Ascending aorta (tissue), 2 donors: ENCODE measurements around the gene MVP. TPM values are rescaled to one million over a fixed set of nuclear protein-coding genes. Genes with fewer than 3 reads are reported as not detected.
"Not testable (repeated sequence)": the region's sequence is repeated elsewhere in the genome, so short reads cannot be mapped to it uniquely, and the experiment has no call there.

Experiments
- DNase-seq, 2 donors: peaks; one replicate each; pipeline ENCODE4 v3.0.0-alpha.2; 2019; ENCODE audit warnings: low spot score in 2 of 2
- H3K27ac ChIP-seq, 2 donors: fragments of 200-600 bp; sonication (generic); one replicate each; pipeline ENCODE4 v1.5.1; 2016 to 2017; ENCODE audit warnings: mild to moderate bottlenecking in 1 of 2
- H3K27me3 ChIP-seq: fragments of 200-600 bp; sonication (generic); one replicate; pipeline ENCODE4 v1.5.1; 2017
- H3K36me3 ChIP-seq, 2 donors: fragments of 200-600 bp; sonication (generic); one replicate each; pipeline ENCODE4 v1.5.1; 2016
- H3K4me1 ChIP-seq, 2 donors: fragments of 200-600 bp; sonication (generic); one replicate each; pipeline ENCODE4 v1.5.1; 2016 to 2017; ENCODE audit warnings: mild to moderate bottlenecking in 1 of 2
- H3K4me3 ChIP-seq, 2 donors: fragments of 200-600 bp; sonication (generic); one replicate each; pipeline ENCODE4 v1.5.1; 2016 to 2017; ENCODE audit warnings: mild to moderate bottlenecking in 1 of 2
- H3K9me3 ChIP-seq, 2 donors: fragments of 200-600 bp; sonication (generic); one replicate each; pipeline ENCODE4 v1.5.1; 2016
- CTCF ChIP-seq, 3 experiments: fragments of 200-600 bp in 2 of 3; fragments of 450-650 bp in 1 of 3; sonication (generic) in 2 of 3; IDR thresholded peaks; one replicate each; pipeline ENCODE4 v1.5.1; 2016 to 2019; ENCODE audit warnings: antibody characterized with exemption in 3 of 3, mild to moderate bottlenecking in 1 of 3, moderate library complexity in 1 of 3
- intact Hi-C: fragments of 100-400 bp; cut with DNase I; formaldehyde crosslinking; loops from one replicate; pipeline ENCODE4 v1.15.1; 2023
- total RNA-seq: library from RNA; depleted of rRNA; stranded (reverse); fragments of >200 nt; gene quantifications from one replicate; pipeline ENCODE4 v1.1.0, GENCODE V29; 2016

MVP gene
- total RNA-seq, 1 donor from 2014 or later = 244 TPM

DNA sequence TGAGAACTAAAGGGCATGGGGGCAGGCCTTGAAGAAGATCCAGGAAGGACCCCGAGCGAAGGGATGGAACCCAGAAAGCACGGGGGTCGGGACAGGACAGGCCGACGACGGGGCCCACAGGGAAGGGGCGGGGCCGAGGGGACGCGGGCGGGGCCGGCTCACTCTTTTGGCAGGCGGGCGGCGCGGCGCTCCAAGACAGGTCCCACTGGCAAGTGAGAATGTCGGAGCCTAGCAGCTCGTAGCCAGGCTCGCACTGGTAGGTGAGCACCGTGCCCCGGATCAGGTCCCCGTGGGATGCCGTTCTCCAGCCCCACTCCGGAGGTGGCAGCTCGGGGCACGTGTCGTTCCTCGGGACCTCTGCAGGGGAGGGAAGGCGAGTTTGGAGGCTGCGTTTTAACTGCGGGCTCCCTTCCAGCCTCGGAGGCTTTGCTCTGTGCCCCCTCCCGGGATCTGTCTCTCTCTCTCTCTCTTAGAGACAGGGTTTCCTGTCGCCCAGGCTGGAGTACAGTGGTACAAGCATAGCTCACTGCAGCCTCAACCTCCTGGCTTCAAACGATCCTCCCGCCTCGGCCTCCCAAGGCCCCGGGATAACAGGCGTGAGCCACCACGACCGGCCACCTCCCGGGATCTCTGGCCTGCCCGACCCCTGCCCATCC lies 56.5 kb downstream of the MVP start:
- peak overlapping the region in 1 of 2 donors; percentile 28 for H3K4me3 ChIP-seq
- no peak for TF ChIP-seq CTCF (IDR thresholded peaks at IDR 0.05)
- H3K9me3 ChIP-seq = no peaks in the 10 kb centered on the region
- no peaks in the 10 kb centered on the region for H3K36me3 ChIP-seq
- DNase-seq = no peak
- H3K4me1 ChIP-seq = peaks cover 0 to 4% of the 10 kb centered on the region in 2 donors
- peaks cover 18% of the 10 kb centered on the region for H3K27me3 ChIP-seq
- intact Hi-C loops = no loop called here
- no peak overlapping the region for H3K27ac ChIP-seq

DNA sequence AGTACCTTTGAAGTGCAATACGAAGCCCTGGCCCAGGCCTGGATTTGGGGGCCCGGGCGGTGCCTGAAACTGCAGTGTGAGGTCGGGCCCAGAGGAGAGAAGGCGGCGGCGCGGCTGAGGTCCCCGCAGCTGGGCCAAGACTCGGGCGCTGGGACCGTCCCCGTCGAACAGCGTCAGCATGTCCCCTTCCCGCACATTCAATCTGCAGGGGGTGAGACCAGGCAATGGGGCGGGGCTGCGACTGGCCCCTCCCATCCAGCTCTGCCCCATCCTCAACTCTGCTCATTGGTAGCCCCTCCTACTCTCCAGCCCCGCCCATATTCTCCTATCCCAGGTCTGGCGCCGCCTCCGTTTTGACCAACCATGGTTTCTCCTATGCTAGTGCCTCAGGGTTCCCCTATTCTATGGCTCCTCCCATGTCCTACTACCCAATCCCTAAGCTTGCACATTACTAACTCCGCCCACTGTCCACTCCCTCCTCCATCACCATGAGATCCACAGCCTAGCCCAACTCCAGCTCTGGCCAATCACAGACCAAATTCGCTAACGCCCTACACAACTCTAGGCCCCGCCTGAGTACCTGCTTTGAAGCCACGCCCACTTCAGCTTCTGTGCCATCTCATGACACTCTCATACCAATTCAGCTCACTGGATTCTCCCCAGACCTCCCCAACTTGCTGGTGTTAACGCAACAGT lies 57.2 kb downstream of the MVP start:
- H3K36me3 ChIP-seq = no peaks in the 10 kb centered on the region
- no peak for DNase-seq
- peaks cover 18% of the 10 kb centered on the region for H3K27me3 ChIP-seq
- H3K27ac ChIP-seq = no peak overlapping the region
- H3K4me3 ChIP-seq = peak overlapping the region in 1 of 2 donors; percentile 28
- intact Hi-C loops = no loop called here
- H3K9me3 ChIP-seq = no peaks in the 10 kb centered on the region
- peaks cover 0 to 4% of the 10 kb centered on the region in 2 donors for H3K4me1 ChIP-seq
- TF ChIP-seq CTCF (IDR thresholded peaks at IDR 0.05) = no peak

GRCh38 chr16:29878172-29878571 lies 57.9 kb downstream of the MVP start:
- no peak for TF ChIP-seq CTCF (IDR thresholded peaks at IDR 0.05)

GRCh38 chr16:29881050-29881449 lies 60.8 kb downstream of the MVP start:
- H3K4me3 ChIP-seq = no peak overlapping the region
- peaks cover 17% of the 10 kb centered on the region for H3K27me3 ChIP-seq
- intact Hi-C loops = no loop called here
- no peak for TF ChIP-seq CTCF (IDR thresholded peaks at IDR 0.05)
- no peaks in the 10 kb centered on the region for H3K9me3 ChIP-seq
- H3K27ac ChIP-seq = no peak overlapping the region
- no peak for DNase-seq
- H3K36me3 ChIP-seq = no peaks in the 10 kb centered on the region
- H3K4me1 ChIP-seq = peaks cover 0 to 4% of the 10 kb centered on the region in 2 donors

More at GRCh38 chr16:29878172-29878571, 57.9 kb downstream of the MVP start:
- no peak for DNase-seq
- Histone ChIP-seq H3K36me3 (no peaks in the 10 kb centered on the region), H3K4me1 (peaks cover 0 to 4% of the 10 kb centered on the region in 2 donors), H3K4me3 (no peak overlapping the region), H3K27me3 (peaks cover 18% of the 10 kb centered on the region), H3K9me3 (no peaks in the 10 kb centered on the region), H3K27ac (no peak overlapping the region)
- intact Hi-C loops = no loop called here

DNA sequence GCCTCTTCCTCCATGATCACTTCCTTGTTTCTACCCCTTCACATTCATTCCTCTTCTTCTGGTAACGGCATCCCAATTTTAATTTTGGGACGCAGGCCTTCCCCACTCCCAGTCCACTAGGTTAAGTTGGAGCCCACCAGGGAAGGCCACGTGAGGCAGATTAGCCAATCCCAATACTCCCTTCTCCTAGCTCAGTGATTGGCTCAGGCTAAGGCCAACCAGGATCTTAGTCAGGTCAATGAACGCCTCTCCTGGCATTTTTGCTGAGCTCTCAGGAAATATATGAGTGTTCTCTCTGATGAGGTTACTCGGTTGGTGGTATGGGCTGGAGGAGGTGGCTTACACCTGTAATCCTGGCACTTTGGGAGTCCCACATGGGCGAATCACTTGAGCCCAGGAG lies 63.7 kb downstream of the MVP start:
- no peak overlapping the region for H3K27ac ChIP-seq
- no peak for DNase-seq
- no peaks in the 10 kb centered on the region for H3K4me1 ChIP-seq
- no peaks in the 10 kb centered on the region for H3K27me3 ChIP-seq
- no peak overlapping the region for H3K4me3 ChIP-seq
- no peaks in the 10 kb centered on the region for H3K36me3 ChIP-seq
- TF ChIP-seq CTCF (IDR thresholded peaks at IDR 0.05) = no peak
- H3K9me3 ChIP-seq = no peaks in the 10 kb centered on the region
- intact Hi-C loops = no loop called here

- H3K4me3 ChIP-seq, H3K27me3 ChIP-seq, H3K27ac ChIP-seq, intact Hi-C loops, DNase-seq, H3K9me3 ChIP-seq, H3K4me1 ChIP-seq, H3K36me3 ChIP-seq: not testable (repeated sequence)
Measured at GRCh38 chr16:29889372-29889771, 69.1 kb downstream of the MVP start.
